HepG2 (cell line): ENCODE results near the gene FUT3. TPM values are rescaled to one million over a fixed set of nuclear protein-coding genes. Genes with fewer than 3 reads are reported as not detected.

Experiments used
- BCLAF1 ChIP-seq: fragments of 450-650 bp; IDR thresholded peaks from 2 replicates; pipeline ENCODE4 v1.6.1; 2017; ENCODE audit warnings: mild to moderate bottlenecking
- BRCA1 ChIP-seq: sonication (generic); formaldehyde crosslinking; IDR thresholded peaks from 2 replicates; pipeline ENCODE4 v1.4.0; 2020; ENCODE audit warnings: missing genetic modification reagents
- DMAP1 ChIP-seq: IDR thresholded peaks from 2 replicates; pipeline ENCODE4 v1.6.1; 2016
- FIP1L1 ChIP-seq: fragments of 200-400 bp; formaldehyde crosslinking; IDR thresholded peaks from 2 replicates; pipeline ENCODE4 v1.6.1; 2018; ENCODE audit warnings: low read depth, mild to moderate bottlenecking, low read length, moderate library complexity, borderline replicate concordance; ENCODE audit not compliant: insufficient read depth
- FOXK2 ChIP-seq: fragments of 450-650 bp; IDR thresholded peaks from 2 replicates; pipeline ENCODE4 v1.6.1; 2016
- FOXP1 ChIP-seq, 2 experiments: fragments of 450-650 bp in 1 of 2; IDR thresholded peaks; 2 replicates each; pipeline ENCODE4 v1.6.1; 2017 to 2018; ENCODE audit warnings: antibody characterized with exemption in 1 of 2
- HMG20A ChIP-seq: IDR thresholded peaks from 2 replicates; pipeline ENCODE4 v1.6.1; 2016; ENCODE audit warnings: borderline replicate concordance
- HMGXB4 ChIP-seq, 2 experiments: sonication (generic) in 1 of 2; formaldehyde crosslinking in 1 of 2; IDR thresholded peaks; 2 replicates each; pipeline versions ENCODE4 v1.4.0 to v1.6.1; 2018 to 2020; ENCODE audit warnings: missing genetic modification reagents in 2 of 2, borderline replicate concordance in 1 of 2, low read depth in 1 of 2, mild to moderate bottlenecking in 1 of 2, missing biosample characterization in 1 of 2
- MNT ChIP-seq: fragments of 450-650 bp; IDR thresholded peaks from 2 replicates; pipeline ENCODE4 v1.6.1; 2016
- RAD21 ChIP-seq: fragments of 450-650 bp; formaldehyde crosslinking; IDR thresholded peaks from 2 replicates; pipeline ENCODE4 v1.5.0; 2020; ENCODE audit warnings: mild to moderate bottlenecking
- SIN3A ChIP-seq: IDR thresholded peaks from 2 replicates; pipeline ENCODE4 v1.6.1; 2011; ENCODE audit warnings: low read depth, mild to moderate bottlenecking, control low read depth, low read length, borderline replicate concordance
- SRY ChIP-seq: sonication (generic); formaldehyde crosslinking; IDR thresholded peaks from 2 replicates; pipeline ENCODE4 v1.8.0; 2022; ENCODE audit warnings: mild to moderate bottlenecking, missing genetic modification reagents
- ZFP36 ChIP-seq: fragments of 150-350 bp; IDR thresholded peaks from 2 replicates; pipeline ENCODE4 v1.6.1; 2018; ENCODE audit warnings: borderline replicate concordance, low read length, low read depth; ENCODE audit not compliant: partially characterized antibody
- ZNF317 ChIP-seq: sonication (generic); formaldehyde crosslinking; IDR thresholded peaks from 2 replicates; pipeline ENCODE4 v1.5.0; 2020; ENCODE audit warnings: mild to moderate bottlenecking, missing genetic modification reagents
- ZNF724P ChIP-seq: sonication (generic); formaldehyde crosslinking; IDR thresholded peaks from 2 replicates; pipeline ENCODE4 v1.8.0; 2022; ENCODE audit warnings: missing genetic modification reagents, borderline replicate concordance
- ZNF83 ChIP-seq: sonication (generic); formaldehyde crosslinking; IDR thresholded peaks from 2 replicates; pipeline ENCODE4 v1.4.0; 2020; ENCODE audit warnings: missing genetic modification reagents, mild to moderate bottlenecking, borderline replicate concordance
- ZNF891 ChIP-seq: sonication (generic); formaldehyde crosslinking; IDR thresholded peaks from 2 replicates; pipeline ENCODE4 v1.5.0; 2020; ENCODE audit warnings: mild to moderate bottlenecking, missing genetic modification reagents
- ZSCAN25 ChIP-seq: sonication (generic); formaldehyde crosslinking; IDR thresholded peaks from 2 replicates; pipeline ENCODE4 v1.8.0; 2022; ENCODE audit warnings: mild to moderate bottlenecking, missing genetic modification reagents
- polyA plus RNA-seq, 8 experiments: library from polyadenylated mRNA; depleted of rRNA in 3 of 8; stranded (reverse) in 7 of 8; unstranded in 1 of 8; fragments of >200 nt; fragmentation: Illumina TruSeq in 4 of 8; extraction: Trizol in 4 of 8; gene quantifications; 2 replicates each; pipeline versions ENCODE4 v1.2.1 to v1.2.3, GENCODE V29; 2011 to 2016; ENCODE audit warnings: low read depth in 4 of 8, missing spikeins in 1 of 8, mixed read lengths in 1 of 8; ENCODE audit not compliant: insufficient read depth in 1 of 8
- total RNA-seq, 5 experiments: library from RNA; depleted of rRNA; stranded (reverse); fragments of >200 nt; fragmentation: Illumina TruSeq; extraction: Trizol; gene quantifications; 2 replicates each; pipeline ENCODE4 v1.2.3, GENCODE V29; 2016; ENCODE audit warnings: low read depth in 1 of 5

FUT3 gene
- total and polyA plus RNA-seq, 2 of the 13 experiments (the other 11 are each of a cell fraction or from before 2014, with no cell fraction given) = 0.53 to 1.1 TPM

DNA sequence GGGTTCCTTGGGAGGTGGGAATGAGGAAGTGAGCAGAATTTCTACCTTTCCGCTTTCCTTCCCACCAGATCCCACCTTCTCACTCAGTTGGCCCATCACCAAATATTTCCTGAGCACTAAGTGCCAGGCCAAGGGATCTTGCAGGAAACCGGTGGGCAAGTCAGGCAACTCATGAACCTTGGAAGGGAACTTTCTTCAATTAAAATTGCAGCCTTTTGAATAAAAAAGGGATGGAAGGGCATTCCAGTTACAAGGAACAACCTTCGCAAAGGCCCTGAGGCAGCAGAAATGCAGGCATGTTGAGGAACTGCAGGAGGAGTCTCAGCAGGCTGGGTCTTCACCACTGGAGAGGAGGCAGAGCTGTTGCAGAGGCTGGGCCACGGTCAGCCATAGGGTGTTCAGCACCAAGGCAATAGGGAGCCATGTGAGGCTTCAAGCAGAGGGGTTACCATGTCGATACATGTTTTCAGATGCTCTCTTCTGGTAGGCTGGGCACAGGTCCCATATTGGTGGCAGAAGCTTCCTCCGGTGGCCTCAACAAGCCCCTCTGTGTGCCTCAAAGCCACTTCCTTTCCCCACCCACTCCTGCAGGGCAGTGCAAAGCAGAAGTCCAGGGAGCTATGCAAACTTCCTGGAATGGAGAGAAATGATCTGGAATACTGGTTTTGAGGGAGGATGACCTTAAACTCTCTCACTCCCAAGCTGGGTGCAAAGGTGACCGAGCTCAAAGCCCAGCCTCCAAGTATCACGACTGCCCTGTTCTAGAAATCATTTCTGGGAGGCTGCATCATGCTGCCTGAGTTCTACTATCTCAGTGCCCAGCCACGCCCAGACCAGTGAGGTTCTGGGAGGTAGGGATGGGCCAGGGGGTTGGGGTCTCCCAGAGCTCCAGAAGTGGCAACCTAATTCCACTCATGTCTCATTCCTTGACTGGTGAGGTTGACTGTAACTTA is 11.9 kb downstream of the FUT3 start, which contains the start of gene FUT6 (continued):
- TF ChIP-seq BCLAF1 = no peak
- TF ChIP-seq SRY (CRISPR knock-in tag) = no peak
- TF ChIP-seq FIP1L1 = no peak
- TF ChIP-seq ZSCAN25 (CRISPR knock-in tag) = no peak
- no peak for TF ChIP-seq ZNF724P (CRISPR knock-in tag)
- peak; percentile 56 for TF ChIP-seq ZNF317 (CRISPR knock-in tag)
- TF ChIP-seq ZNF891 (CRISPR knock-in tag) = no peak
- no peak for TF ChIP-seq RAD21 (CRISPR knock-in tag)
- no peak for TF ChIP-seq FOXP1 (IDR thresholded peaks at IDR 0.05)
- TF ChIP-seq FOXP1 (CRISPR knock-in tag; IDR thresholded peaks at IDR 0.05) = 0 out of 2 replicates have a peak, but pooled peaks have one; percentile 6
- TF ChIP-seq ZNF83 (CRISPR knock-in tag) = no peak
- peak; percentile 85 for TF ChIP-seq ZFP36
- TF ChIP-seq MNT = no peak
- peak in 1 of 2 experiments; percentile 63; a peak in 2 of 4 replicates for TF ChIP-seq HMGXB4 (CRISPR knock-in tag; IDR thresholded peaks at IDR 0.05; ENCODE audit: borderline replicate concordance in 1 of 2, low read depth in 1 of 2)
- TF ChIP-seq HMG20A = peak; percentile 39; the same call in 1 of the 2 replicates
- TF ChIP-seq BRCA1 (CRISPR knock-in tag) = no peak
- no peak for TF ChIP-seq DMAP1 (CRISPR knock-in tag)
- TF ChIP-seq FOXK2 = no peak
- no peak for TF ChIP-seq SIN3A
